K562 treated with DMSO at 1 percent for 48 hours (cell line): ENCODE measurements around the gene PAMR1. TPM values are rescaled to one million over a fixed set of nuclear protein-coding genes. Genes with fewer than 3 reads are reported as not detected.

Source experiments
- total RNA-seq: library from RNA; unstranded; fragments of 300-600 nt; gene quantifications from 2 replicates; pipeline ENCODE4 v1.2.3, GENCODE V29; 2022; ENCODE audit warnings: low replicate concordance; ENCODE audit errors: extremely low read depth

The PAMR1 gene
- total RNA-seq = not detected in 2 replicates

GRCh38 chr11:35525501-35526175 is at the start of gene PAMR1:
Gene PAMR1, minus strand, starts transcription at chr11:35525616. Its CDS starts 31 bp downstream, at chr11:35525585.

DNA sequence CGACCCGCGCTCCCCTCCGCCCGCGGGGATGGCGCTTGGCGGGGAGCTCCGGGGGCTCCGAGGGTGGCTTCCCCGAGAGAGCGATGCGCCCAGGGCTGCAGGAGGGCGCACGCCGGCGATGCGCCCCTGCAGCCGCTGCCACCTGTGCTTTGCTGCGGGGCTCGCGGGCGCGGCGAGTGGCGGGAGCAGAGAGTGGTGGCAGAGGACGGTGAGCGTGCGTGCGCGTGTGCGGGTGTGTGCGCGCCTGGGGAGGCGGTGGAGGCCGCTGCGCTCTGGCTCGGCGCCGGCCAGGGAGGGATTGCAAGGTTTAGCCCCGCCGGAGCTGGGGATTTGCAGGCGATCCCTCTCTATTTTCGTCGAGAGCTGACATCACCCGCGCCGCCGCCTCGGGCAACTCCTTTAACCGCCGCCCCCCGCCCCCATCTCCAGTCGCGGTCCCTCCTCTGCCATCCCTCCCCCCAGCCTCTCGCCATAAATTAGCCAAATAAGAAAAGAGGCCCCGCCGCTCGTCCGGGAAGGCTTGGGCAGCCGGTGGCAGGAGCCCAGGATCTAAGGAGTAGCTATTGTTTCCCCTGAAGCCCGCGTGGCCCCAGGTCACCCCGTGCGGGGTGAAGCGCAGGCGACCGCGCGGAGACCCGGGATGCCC is 106.1 kb downstream of the PAMR1 start, which contains the start of gene SLC1A2:
Gene SLC1A2 (minus strand): TSS at position 375 of the 646 bp plus-strand sequence. CDS start 592 bp downstream, outside the sequence.

Other genes with a start within 250 kb of the PAMR1 start
- gene SLC1A2, start 106.1 kb downstream of the PAMR1 start, total RNA-seq = not detected in 2 replicates
- not detected in 2 replicates for gene FJX1, start 92.8 kb upstream of the PAMR1 start, total RNA-seq
- 34.9 TPM in 1 of 2 replicates, not detected in the other for gene TRIM44, start 137.2 kb upstream of the PAMR1 start, total RNA-seq